ENCODE measurements around the gene OBP2A. TPM values are rescaled to one million over a fixed set of nuclear protein-coding genes. Genes with fewer than 3 reads are reported as not detected.

The OBP2A gene
- total and polyA plus RNA-seq, 8 donors: not detected

- no peaks in the 10 kb centered on the region for H3K36me3 ChIP-seq
- FAIRE-seq: no peak
- intact Hi-C loops (cut with DNase I): loop anchor here in 1 of 3 donors (10.0 kb wide), 1 partner anchor 64 kb away; a partner anchor contains a TSS
- H3K9me3 ChIP-seq: no peaks in the 10 kb centered on the region
- DNase-seq: no peak
- H3K27me3 ChIP-seq: no peaks in the 10 kb centered on the region
- TF ChIP-seq CTCF (IDR thresholded peaks at IDR 0.05): no peak
- H3K4me3 ChIP-seq: no peak overlapping the region
- no peak for ATAC-seq
- H3K27ac ChIP-seq: no peak overlapping the region
- no peaks in the 10 kb centered on the region for H3K4me1 ChIP-seq
- 56 to 66% methylated on average over 17 of the region's 17 CpGs for WGBS, 2 donors
These were observed 4.5 kb downstream of the OBP2A start for GRCh38 chr9:135550344-135550918.

- H3K4me1 ChIP-seq: no peaks in the 10 kb centered on the region
- no peaks in the 10 kb centered on the region for H3K9me3 ChIP-seq
- no peak overlapping the region for H3K27ac ChIP-seq
- H3K27me3 ChIP-seq: no peaks in the 10 kb centered on the region
- DNase-seq: no peak
- H3K36me3 ChIP-seq: no peaks in the 10 kb centered on the region
- ATAC-seq: no peak
- no peak for FAIRE-seq
- no peak for TF ChIP-seq CTCF (IDR thresholded peaks at IDR 0.05)
- no peak overlapping the region for H3K4me3 ChIP-seq
- intact Hi-C loops (cut with DNase I): loop anchor here in 1 of 3 donors (10.0 kb wide), 1 partner anchor 64 kb away; a partner anchor contains a TSS
- 51 to 62% methylated on average over 14 of the region's 14 CpGs for WGBS, 2 donors
These were observed 5.1 kb downstream of the OBP2A start for GRCh38 chr9:135551031-135551430.

GRCh38 chr9:135551456-135551855 is 5.5 kb downstream of the OBP2A start:
- intact Hi-C loops (cut with DNase I): loop anchor here in 1 of 3 donors (10.0 kb wide), 1 partner anchor 63 kb away; a partner anchor contains a TSS
- TF ChIP-seq CTCF (IDR thresholded peaks at IDR 0.05): no peak
- ATAC-seq (no peak), FAIRE-seq (no peak), DNase-seq (no peak)
- no peaks in the 10 kb centered on the region for H3K27me3 ChIP-seq
- no peak overlapping the region for H3K4me3 ChIP-seq
- H3K9me3 ChIP-seq: no peaks in the 10 kb centered on the region
- WGBS, 2 donors: 61 to 77% methylated on average over 13 of the region's 13 CpGs
- no peaks in the 10 kb centered on the region for H3K4me1 ChIP-seq
- no peak overlapping the region for H3K27ac ChIP-seq
- no peaks in the 10 kb centered on the region for H3K36me3 ChIP-seq

- H3K27me3 ChIP-seq: peaks cover 0 to 3% (median 0%) of the 10 kb centered on the region in 4 donors
- ATAC-seq (no peak), DNase-seq (no peak), FAIRE-seq (no peak)
- H3K9me3 ChIP-seq: no peaks in the 10 kb centered on the region
- no peaks in the 10 kb centered on the region for H3K4me1 ChIP-seq
- WGBS, 2 donors: 57 to 61% methylated on average over 18 of the region's 18 CpGs
- no peaks in the 10 kb centered on the region for H3K36me3 ChIP-seq
- TF ChIP-seq CTCF (IDR thresholded peaks at IDR 0.05): no peak
- H3K27ac ChIP-seq: no peak overlapping the region
- intact Hi-C loops (cut with DNase I): loop anchor here in 1 of 3 donors (10.0 kb wide), 1 partner anchor 63 kb away; a partner anchor contains a TSS
- no peak overlapping the region for H3K4me3 ChIP-seq
These were observed 6.2 kb downstream of the OBP2A start for GRCh38 chr9:135552021-135552697.

GRCh38 chr9:135552698-135553171 is 6.8 kb downstream of the OBP2A start:
- intact Hi-C loops (cut with DNase I): loop anchor here in 1 of 3 donors (10.0 kb wide), 1 partner anchor 62 kb away; a partner anchor contains a TSS
- no peak for TF ChIP-seq CTCF (IDR thresholded peaks at IDR 0.05)
- ATAC-seq: no peak

More at GRCh38 chr9:135552698-135553171, 6.8 kb downstream of the OBP2A start:
- DNase-seq (no peak), FAIRE-seq (no peak)
- 74 to 92% methylated on average over 12 to 19 of the region's 19 CpGs for WGBS, 2 donors
- H3K27ac ChIP-seq: no peak overlapping the region
- H3K27me3 ChIP-seq: peaks cover 0 to 3% (median 0%) of the 10 kb centered on the region in 4 donors
- no peaks in the 10 kb centered on the region for H3K36me3 ChIP-seq
- no peaks in the 10 kb centered on the region for H3K9me3 ChIP-seq
- no peaks in the 10 kb centered on the region for H3K4me1 ChIP-seq
- H3K4me3 ChIP-seq: no peak overlapping the region

Data from pancreas (tissue), 10 donors.